OCI-LY1 (cell line): ENCODE data around the gene PIM1.

Experiments
- EZH2 ChIP-seq: fragments of 200-600 bp; sonication (generic), shearing (Covaris generic); IDR thresholded peaks from 2 replicates; pipeline ENCODE4 v1.8.0; 2017; ENCODE audit warnings: borderline replicate concordance, mixed run types, mild to moderate bottlenecking, antibody characterized with exemption, low read length, moderate library complexity, mixed read lengths
- TF ChIP-seq, protein P1 (sequence below): fragments of 200-600 bp; sonication (generic), shearing (Covaris generic); IDR thresholded peaks from 2 replicates; pipeline ENCODE4 v1.5.1; 2017; ENCODE audit warnings: mild to moderate bottlenecking, antibody characterized with exemption, low read length, moderate library complexity, mixed read lengths

DNA sequence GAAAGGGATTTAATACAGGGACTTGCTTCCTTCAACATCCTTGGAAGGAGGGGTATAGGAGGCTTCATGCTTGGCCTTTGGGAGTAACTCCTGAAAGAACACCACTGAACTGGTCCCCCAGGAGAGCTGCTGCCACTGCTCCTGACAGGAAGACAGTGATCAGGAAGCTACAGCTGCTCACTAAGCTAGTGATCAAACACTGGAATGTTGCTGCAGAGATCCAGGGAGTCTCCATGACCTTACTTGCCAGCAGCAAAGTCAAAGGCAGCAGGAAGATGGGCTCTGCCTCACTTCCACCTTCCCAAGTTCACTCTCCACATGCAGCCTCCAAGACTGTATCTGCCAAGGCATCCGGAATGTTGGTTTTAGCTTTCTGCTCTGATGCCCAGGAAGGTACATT is 31.8 kb downstream of the PIM1 start:
- TF ChIP-seq, protein P1, sequence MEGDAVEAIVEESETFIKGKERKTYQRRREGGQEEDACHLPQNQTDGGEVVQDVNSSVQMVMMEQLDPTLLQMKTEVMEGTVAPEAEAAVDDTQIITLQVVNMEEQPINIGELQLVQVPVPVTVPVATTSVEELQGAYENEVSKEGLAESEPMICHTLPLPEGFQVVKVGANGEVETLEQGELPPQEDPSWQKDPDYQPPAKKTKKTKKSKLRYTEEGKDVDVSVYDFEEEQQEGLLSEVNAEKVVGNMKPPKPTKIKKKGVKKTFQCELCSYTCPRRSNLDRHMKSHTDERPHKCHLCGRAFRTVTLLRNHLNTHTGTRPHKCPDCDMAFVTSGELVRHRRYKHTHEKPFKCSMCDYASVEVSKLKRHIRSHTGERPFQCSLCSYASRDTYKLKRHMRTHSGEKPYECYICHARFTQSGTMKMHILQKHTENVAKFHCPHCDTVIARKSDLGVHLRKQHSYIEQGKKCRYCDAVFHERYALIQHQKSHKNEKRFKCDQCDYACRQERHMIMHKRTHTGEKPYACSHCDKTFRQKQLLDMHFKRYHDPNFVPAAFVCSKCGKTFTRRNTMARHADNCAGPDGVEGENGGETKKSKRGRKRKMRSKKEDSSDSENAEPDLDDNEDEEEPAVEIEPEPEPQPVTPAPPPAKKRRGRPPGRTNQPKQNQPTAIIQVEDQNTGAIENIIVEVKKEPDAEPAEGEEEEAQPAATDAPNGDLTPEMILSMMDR = no peak
- TF ChIP-seq EZH2 = no peak
